Adrenal gland (tissue), 12 donors: ENCODE data around the gene TFCP2L1. TPM values are rescaled to one million over a fixed set of nuclear protein-coding genes. Genes with fewer than 3 reads are reported as not detected.
A peak's percentile ranks its signal among the peaks of the same experiment; 100 is the strongest.

Experiments used
- DNase-seq, 7 donors: peaks; one replicate each; pipeline ENCODE4 v3.0.0-alpha.2; 2019 to 2020
- H3K27ac ChIP-seq, 5 donors: fragments of 200-600 bp; sonication (generic) in 4 of 5; 1 replicate in 3 of 5; 2 replicates in 2 of 5; pipeline versions ENCODE4 v1.5.1 to v1.8.0; 2016 to 2020; ENCODE audit warnings: mild to moderate bottlenecking in 1 of 5
- H3K27me3 ChIP-seq: fragments of 200-600 bp; 2 replicates; pipeline ENCODE4 v1.8.0; 2021
- H3K36me3 ChIP-seq, 2 donors: fragments of 200-600 bp; replicated peaks in 1 of 2; 1 replicate in 1 of 2; 2 replicates in 1 of 2; pipeline versions ENCODE4 v1.5.1 to v1.8.0; 2018 to 2022
- H3K4me1 ChIP-seq, 2 donors: fragments of 200-600 bp; replicated peaks in 1 of 2; 1 replicate in 1 of 2; 2 replicates in 1 of 2; pipeline versions ENCODE4 v1.5.1 to v1.8.0; 2018 to 2021
- H3K4me3 ChIP-seq, 4 donors: fragments of 200-600 bp; sonication (generic) in 3 of 4; one replicate each; pipeline ENCODE4 v1.5.1; 2016 to 2018
- H3K9me3 ChIP-seq, 3 donors: fragments of 200-600 bp; sonication (generic) in 1 of 3; replicated peaks in 1 of 3; 1 replicate in 2 of 3; 2 replicates in 1 of 3; pipeline versions ENCODE4 v1.5.1 to v1.8.0; 2016 to 2021
- CTCF ChIP-seq, 6 experiments: fragments of 450-650 bp in 4 of 6; fragments of 200-600 bp in 2 of 6; sonication (generic) in 1 of 6; IDR thresholded peaks; 1 replicate in 5 of 6; 2 replicates in 1 of 6; pipeline versions ENCODE4 v1.5.1 to v1.8.0; 2016 to 2021; ENCODE audit warnings: antibody characterized with exemption in 6 of 6, mild to moderate bottlenecking in 2 of 6, moderate library complexity in 1 of 6
- POLR2A ChIP-seq, 2 donors: fragments of 450-650 bp; IDR thresholded peaks; one replicate each; pipeline ENCODE4 v1.6.1; 2017; ENCODE audit warnings: antibody characterized with exemption in 2 of 2, mild to moderate bottlenecking in 2 of 2, moderate library complexity in 1 of 2
- WGBS, 4 donors: extraction: QIAGEN DNeasy Blood & Tissue Kit in 2 of 4; methylation state at CpG; one replicate each; pipeline versions ENCODE4 v1.1.5 to v1.1.7; 2013 to 2017; 5-methylcytosine and 5-hydroxymethylcytosine counted together
- intact Hi-C, 2 donors: fragments of 100-400 bp; cut with DNase I; formaldehyde crosslinking; loops; one replicate each; pipeline versions ENCODE4 v1.14.1 to v1.15.0; 2022 to 2023
- polyA plus RNA-seq, 3 donors: library from polyadenylated mRNA; stranded (reverse); fragments of 200-250 nt in 2 of 3; fragments of 350-450 nt in 1 of 3; fragmentation: Illumina TruSeq in 1 of 3; extraction: RNeasy Lipid Tissue Mini Kit (QIAGEN cat#74804) in 1 of 3; gene quantifications; one replicate each; pipeline ENCODE4 v1.2.3, GENCODE V29; 2013 to 2014
- total RNA-seq, 9 donors: library from RNA; depleted of rRNA in 4 of 9; stranded (reverse); fragments of >200 nt in 4 of 9; fragments of 120-200 nt in 1 of 9; fragmentation: NEBNext Ultra II Directional in 1 of 9; extraction: Animal tissue kit (Norgen Biotek cat#: 25700) in 1 of 9; gene quantifications; one replicate each; pipeline versions ENCODE4 v1.1.0 to v1.2.4, GENCODE V29; 2013 to 2023
- donor health status: healthy with polysubstance abuse.
- donor health status: Bipolar disorder and iron deficiency.
- donor health status: DM: yes; HTN: yes; CAD: no.
- donor health status: DM: no; HTN: no; CAD: no.
- donor health status: DM: no; HTN: no; CAD: no.
- donor health status: DM: yes; HTN: yes; CAD: no.

The TFCP2L1 gene
- total and polyA plus RNA-seq, 12 donors = 0.17 to 2.5 (median 0.87) TPM

GRCh38 chr2:121288454-121289231 is 3.6 kb upstream of the TFCP2L1 start:
- intact Hi-C loops = no loop called here
- H3K9me3 ChIP-seq = no peaks in the 10 kb centered on the region
- no peak overlapping the region for H3K4me3 ChIP-seq
- TF ChIP-seq CTCF (IDR thresholded peaks at IDR 0.05) (no peak), POLR2A (IDR thresholded peaks at IDR 0.05) (no peak)
- H3K36me3 ChIP-seq = no peaks in the 10 kb centered on the region
- DNase-seq = peak in 1 of 7 donors; percentile 13
- H3K27me3 ChIP-seq = peaks cover 14% of the 10 kb centered on the region
- WGBS, 4 donors = 79 to 94% (median 87%) methylated on average over 12 of the region's 12 CpGs
- H3K27ac ChIP-seq = no peak overlapping the region
- peaks cover 0 to 13% of the 10 kb centered on the region in 2 donors for H3K4me1 ChIP-seq

- Histone ChIP-seq H3K27me3 (peaks cover 14% of the 10 kb centered on the region), H3K36me3 (no peaks in the 10 kb centered on the region), H3K27ac (no peak overlapping the region), H3K4me1 (peaks cover 0 to 13% of the 10 kb centered on the region in 2 donors), H3K4me3 (no peak overlapping the region), H3K9me3 (no peaks in the 10 kb centered on the region)
- peak in 1 of 7 donors; percentile 43 for DNase-seq
- TF ChIP-seq CTCF (IDR thresholded peaks at IDR 0.05) (no peak), POLR2A (IDR thresholded peaks at IDR 0.05) (no peak)
- intact Hi-C loops = no loop called here
- 95 to 100% (median 98%) methylated on average over 2 to 4 of the region's 4 CpGs for WGBS, 4 donors
Measured at GRCh38 chr2:121287956-121288355, 3.0 kb upstream of the TFCP2L1 start.

- H3K36me3 ChIP-seq = no peaks in the 10 kb centered on the region
- DNase-seq = peak in 5 of 7 donors; percentile 28 to 51 (median 43)
- no peaks in the 10 kb centered on the region for H3K9me3 ChIP-seq
- no peak for TF ChIP-seq CTCF (IDR thresholded peaks at IDR 0.05)
- no peak for TF ChIP-seq POLR2A (IDR thresholded peaks at IDR 0.05)
- intact Hi-C loops = no loop called here
- peaks cover 14% of the 10 kb centered on the region for H3K27me3 ChIP-seq
- H3K4me3 ChIP-seq = no peak overlapping the region
- 64 to 83% (median 74%) methylated on average over 6 to 9 of the region's 9 CpGs for WGBS, 4 donors
- H3K4me1 ChIP-seq = peaks cover 0 to 13% of the 10 kb centered on the region in 2 donors
- H3K27ac ChIP-seq = no peak overlapping the region
Measured at GRCh38 chr2:121287146-121287798, 2.3 kb upstream of the TFCP2L1 start.

GRCh38 chr2:121286506-121286905 is 1.5 kb upstream of the TFCP2L1 start:
- Histone ChIP-seq H3K27me3 (peaks cover 14% of the 10 kb centered on the region), H3K36me3 (no peaks in the 10 kb centered on the region), H3K27ac (no peak overlapping the region), H3K4me3 (no peak overlapping the region), H3K4me1 (peaks cover 0 to 13% of the 10 kb centered on the region in 2 donors), H3K9me3 (no peaks in the 10 kb centered on the region)
- intact Hi-C loops = no loop called here
- DNase-seq = no peak
- no peak for TF ChIP-seq POLR2A (IDR thresholded peaks at IDR 0.05)
- no peak for TF ChIP-seq CTCF (IDR thresholded peaks at IDR 0.05)
- WGBS, 4 donors = 63 to 97% (median 80%) methylated on average over 2 to 4 of the region's 4 CpGs
